GM23338 (cell line): Measurements from ENCODE around the gene RNASE7. TPM values are rescaled to one million over a fixed set of nuclear protein-coding genes. Genes with fewer than 3 reads are reported as not detected.

Experiments
- ATAC-seq: fragments of 200-7000 bp; cut with Tn5 transposase; 3 replicates; pipeline ENCODE4 v1.9.1; 2020
- DNase-seq: peaks from one replicate; pipeline ENCODE4 v3.0.0-alpha.2; 2015; ENCODE audit warnings: low spot score
- H2AFZ ChIP-seq: fragments of 200-600 bp; sonication (generic); 2 replicates; pipeline ENCODE4 v1.8.0; 2016; ENCODE audit warnings: antibody characterized with exemption, mild to moderate bottlenecking, moderate library complexity
- H3F3A ChIP-seq: fragments of 200-600 bp; sonication (generic); replicated peaks from 2 replicates; pipeline ENCODE4 v1.8.0; 2017; ENCODE audit warnings: antibody characterized with exemption, mixed run types, low read depth
- H3K27ac ChIP-seq: fragments of 200-600 bp; sonication (generic); 2 replicates; pipeline ENCODE4 v1.6.1; 2016; ENCODE audit warnings: low read depth
- H3K27me3 ChIP-seq: fragments of 200-600 bp; sonication (generic); 2 replicates; pipeline ENCODE4 v1.8.0; 2016; ENCODE audit warnings: mild to moderate bottlenecking, mixed run types, moderate library complexity; ENCODE audit not compliant: insufficient read depth
- H3K36me3 ChIP-seq: fragments of 200-600 bp; sonication (generic); 2 replicates; pipeline ENCODE4 v1.8.0; 2016; ENCODE audit warnings: mild to moderate bottlenecking; ENCODE audit not compliant: insufficient read depth
- H3K4me1 ChIP-seq: fragments of 200-600 bp; sonication (generic); 2 replicates; pipeline ENCODE4 v1.8.0; 2016; ENCODE audit warnings: mild to moderate bottlenecking, moderate library complexity; ENCODE audit not compliant: insufficient read depth
- H3K4me2 ChIP-seq: fragments of 200-600 bp; sonication (generic); 2 replicates; pipeline ENCODE4 v1.7.1; 2017; ENCODE audit warnings: mixed run types
- H3K4me3 ChIP-seq: fragments of 200-600 bp; sonication (generic); 2 replicates; pipeline ENCODE4 v1.6.1; 2016; ENCODE audit warnings: mixed run types
- H3K79me2 ChIP-seq: fragments of 200-600 bp; sonication (generic); replicated peaks from 2 replicates; pipeline ENCODE4 v1.8.0; 2017; ENCODE audit warnings: mild to moderate bottlenecking; ENCODE audit not compliant: insufficient read depth
- H3K9me2 ChIP-seq: fragments of 200-600 bp; sonication (generic); 2 replicates; pipeline ENCODE4 v1.8.0; 2017; ENCODE audit not compliant: insufficient read depth
- H4K20me1 ChIP-seq: fragments of 200-600 bp; sonication (generic); replicated peaks from 2 replicates; pipeline ENCODE4 v1.8.0; 2017; ENCODE audit warnings: mild to moderate bottlenecking; ENCODE audit not compliant: insufficient read depth
- H3K27ac Mint-ChIP-seq: 2 replicates; pipeline ENCODE4 v1.8.0; 2020; ENCODE audit warnings: inconsistent platforms, mild to moderate bottlenecking, moderate library complexity, mixed read lengths
- H3K27me3 Mint-ChIP-seq: 3 replicates; pipeline ENCODE4 v1.8.0; 2022; ENCODE audit warnings: low read depth, mild to moderate bottlenecking, moderate library complexity, mixed read lengths, inconsistent platforms; ENCODE audit not compliant: insufficient read depth, poor library complexity
- H3K36me3 Mint-ChIP-seq: 3 replicates; pipeline ENCODE4 v1.8.0; 2021; ENCODE audit warnings: low read depth, mild to moderate bottlenecking, inconsistent platforms, moderate library complexity, mixed read lengths
- H3K4me1 Mint-ChIP-seq: 3 replicates; pipeline ENCODE4 v1.8.0; 2020; ENCODE audit warnings: mild to moderate bottlenecking, inconsistent platforms, mixed read lengths
- H3K4me3 Mint-ChIP-seq: 3 replicates; pipeline ENCODE4 v1.8.0; 2021; ENCODE audit warnings: moderate library complexity, mild to moderate bottlenecking, inconsistent platforms, mixed read lengths
- H3K9me3 Mint-ChIP-seq: 3 replicates; pipeline ENCODE4 v1.8.0; 2020; ENCODE audit warnings: moderate library complexity, mild to moderate bottlenecking, inconsistent platforms, mixed read lengths
- CTCF ChIP-seq, 2 experiments: fragments of 200-600 bp in 1 of 2; sonication (generic) in 1 of 2; conservative IDR thresholded peaks; 2 replicates each; pipeline versions ENCODE4 v1.5.1 to v1.6.1; 2016 to 2017; ENCODE audit warnings: antibody characterized with exemption in 2 of 2, low read depth in 2 of 2, mild to moderate bottlenecking in 2 of 2, moderate library complexity in 1 of 2
- EZH2phosphoT487 ChIP-seq: fragments of 200-600 bp; sonication (generic); IDR thresholded peaks from one replicate; pipeline ENCODE4 v1.8.1; 2018; ENCODE audit warnings: antibody characterized with exemption; ENCODE audit not compliant: unreplicated experiment
- JUNB ChIP-seq: IDR thresholded peaks from one replicate; pipeline ENCODE4 v1.6.1; 2016; ENCODE audit warnings: antibody characterized with exemption; ENCODE audit not compliant: unreplicated experiment
- POLR2AphosphoS5 ChIP-seq: IDR thresholded peaks from 2 replicates; pipeline ENCODE4 v1.6.1; 2016; ENCODE audit warnings: antibody characterized with exemption, low read depth
- REST ChIP-seq: IDR thresholded peaks from one replicate; pipeline ENCODE4 v1.6.1; 2018; ENCODE audit warnings: antibody characterized with exemption; ENCODE audit not compliant: unreplicated experiment
- STAT1 ChIP-seq: IDR thresholded peaks from one replicate; pipeline ENCODE4 v1.6.1; 2016; ENCODE audit warnings: antibody characterized with exemption; ENCODE audit not compliant: unreplicated experiment
- ZNF331 ChIP-seq: fragments of 250-450 bp; sonication (Bioruptor Pico); IDR thresholded peaks from 2 replicates; pipeline ENCODE4 v1.5.0; 2020; ENCODE audit warnings: low read depth, mild to moderate bottlenecking, moderate library complexity
- ZNF462 ChIP-seq: fragments of 250-450 bp; sonication (Bioruptor Pico); IDR thresholded peaks from 2 replicates; pipeline ENCODE4 v1.5.0; 2020; ENCODE audit warnings: mild to moderate bottlenecking, moderate library complexity
- polyA plus RNA-seq: library from polyadenylated mRNA; unstranded; fragments of >200 nt; fragmentation: Nextera tagmentation; extraction: Ambion mirVana; gene quantifications from 2 replicates; pipeline ENCODE4 v1.2.1, GENCODE V29; 2016
- total RNA-seq: library from RNA; depleted of rRNA; stranded (reverse); fragments of >200 nt; shearing (Covaris generic); gene quantifications from 2 replicates; pipeline ENCODE4 v1.2.3, GENCODE V29; 2014

Gene RNASE7
- total and polyA plus RNA-seq, 2 experiments from 2014 or later = not detected

GRCh38 chr14:21026274-21026987, 15.7 kb upstream of the RNASE7 start:
- Histone ChIP-seq H3F3A (peaks cover 7% of the 10 kb centered on the region; the same call in 1 of the 2 replicates), H3K79me2 (no peaks in the 10 kb centered on the region; the same call in 1 of the 2 replicates), H3K27me3 (peaks cover 30% of the 10 kb centered on the region), H2AFZ (peak overlapping the region; percentile 72), H3K27ac (peak overlapping the region; percentile 94), H3K4me1 (peaks cover 31% of the 10 kb centered on the region), H4K20me1 (no peaks in the 10 kb centered on the region), H3K36me3 (no peaks in the 10 kb centered on the region), H3K4me3 (peak overlapping the region; percentile 70), H3K9me2 (peaks cover 6% of the 10 kb centered on the region; the same call in 1 of the 2 replicates), H3K4me2 (peak overlapping the region; percentile 97)
- H3K27me3 Mint-ChIP-seq = peaks cover 28% of the 10 kb centered on the region
- peaks cover 11% of the 10 kb centered on the region for H3K36me3 Mint-ChIP-seq
- ATAC-seq = 0 out of 3 replicates have a peak, but pooled peaks have one; percentile 0
- peaks cover 39% of the 10 kb centered on the region for H3K4me1 Mint-ChIP-seq
- H3K4me3 Mint-ChIP-seq = peak overlapping the region; percentile 91
- no peak for TF ChIP-seq REST
- no peak for TF ChIP-seq STAT1
- TF ChIP-seq ZNF331 (CRISPR knock-in tag) = no peak
- TF ChIP-seq JUNB = no peak
- no peak for TF ChIP-seq ZNF462
- no peak for TF ChIP-seq POLR2AphosphoS5
- no peak for TF ChIP-seq EZH2phosphoT487
- TF ChIP-seq CTCF (conservative IDR thresholded peaks at IDR 0.05; ENCODE audit: low read depth in 2 of 2) = no peak
- DNase-seq = peak; percentile 42
- no peaks in the 10 kb centered on the region; the same call in 2 of the 3 replicates for H3K9me3 Mint-ChIP-seq
- H3K27ac Mint-ChIP-seq = peak overlapping the region; percentile 77
